Transverse colon (tissue), 4 donors: ENCODE measurements around the gene PLCE1. TPM values are rescaled to one million over a fixed set of nuclear protein-coding genes. Genes with fewer than 3 reads are reported as not detected.

ENCODE experiments used
- DNase-seq: peaks from one replicate; pipeline ENCODE4 v3.0.0-alpha.2; 2019
- H3K27ac ChIP-seq, 4 donors: fragments of 200-600 bp; sonication (generic); 2 replicates each; pipeline ENCODE4 v1.5.1; 2016 to 2018; ENCODE audit warnings: inconsistent platforms in 4 of 4
- H3K27me3 ChIP-seq: fragments of 200-600 bp; sonication (generic); 2 replicates; pipeline ENCODE4 v1.5.1; 2017; ENCODE audit warnings: inconsistent platforms
- H3K36me3 ChIP-seq, 4 donors: fragments of 200-600 bp; sonication (generic); 2 replicates each; pipeline ENCODE4 v1.5.1; 2017 to 2019; ENCODE audit warnings: inconsistent platforms in 4 of 4
- H3K4me1 ChIP-seq, 4 donors: fragments of 200-600 bp; sonication (generic); 2 replicates each; pipeline ENCODE4 v1.5.1; 2017 to 2020; ENCODE audit warnings: inconsistent platforms in 4 of 4
- H3K4me3 ChIP-seq, 4 donors: fragments of 200-600 bp; sonication (generic); 1 replicate in 1 of 4; 2 replicates in 3 of 4; pipeline versions ENCODE4 v1.5.1 to v1.6.1; 2017 to 2019; ENCODE audit warnings: inconsistent platforms in 4 of 4
- H3K9me3 ChIP-seq, 2 donors: fragments of 200-600 bp; sonication (generic); 2 replicates each; pipeline ENCODE4 v1.5.1; 2017 to 2019; ENCODE audit warnings: inconsistent platforms in 2 of 2
- CTCF ChIP-seq, 5 experiments: fragments of 200-600 bp in 3 of 5; fragments of 450-650 bp in 2 of 5; sonication (generic) in 3 of 5; IDR thresholded peaks; 1 replicate in 2 of 5; 2 replicates in 3 of 5; pipeline ENCODE4 v1.5.1; 2016 to 2017; ENCODE audit warnings: antibody characterized with exemption in 5 of 5, inconsistent platforms in 3 of 5, mild to moderate bottlenecking in 2 of 5, moderate library complexity in 1 of 5
- EP300 ChIP-seq: sonication (generic); formaldehyde crosslinking; IDR thresholded peaks from one replicate; pipeline ENCODE4 v1.6.1; 2017; ENCODE audit warnings: antibody characterized with exemption, low read depth
- POLR2A ChIP-seq: fragments of 450-650 bp; IDR thresholded peaks from one replicate; pipeline ENCODE4 v1.6.1; 2016; ENCODE audit warnings: antibody characterized with exemption, mild to moderate bottlenecking, moderate library complexity
- POLR2AphosphoS5 ChIP-seq, 3 donors: sonication (generic); formaldehyde crosslinking; IDR thresholded peaks; one replicate each; pipeline ENCODE4 v1.6.1; 2016; ENCODE audit warnings: antibody characterized with exemption in 3 of 3
- WGBS, 2 donors: methylation state at CpG; one replicate each; pipeline ENCODE4 v1.1.5; 2018; ENCODE audit warnings: low coverage in 1 of 2; 5-methylcytosine and 5-hydroxymethylcytosine counted together
- in situ Hi-C, 4 donors: fragments of 200-750 bp; cut with MboI; loops; one replicate each; pipeline versions ENCODE4 v1.15.0 to v1.15.1; 2017; ENCODE audit warnings: low sequenced_read_pairs in 3 of 4, low pct_ligation_motif_present in 1 of 4, low pct_unique_long_range_greater_than_20kb in 1 of 4
- intact Hi-C: fragments of 100-400 bp; cut with DNase I; formaldehyde crosslinking; loops from one replicate; pipeline ENCODE4 v1.15.1; 2023; ENCODE audit warnings: low total_unique reads
- total RNA-seq, 4 donors: library from RNA; depleted of rRNA; stranded (reverse); fragments of >200 nt; gene quantifications; one replicate each; pipeline ENCODE4 v1.1.0, GENCODE V29; 2016

The PLCE1 gene
- total RNA-seq, 4 donors from 2014 or later = 67.9 to 100 (median 90.8) TPM

GRCh38 chr10:93962973-93963372 is 30.8 kb upstream of the PLCE1 start:
- H3K4me1 ChIP-seq = no peaks in the 10 kb centered on the region
- H3K36me3 ChIP-seq = no peaks in the 10 kb centered on the region
- TF ChIP-seq CTCF (IDR thresholded peaks at IDR 0.05) (no peak), EP300 (no peak), POLR2A (no peak), POLR2AphosphoS5 (IDR thresholded peaks at IDR 0.05) (no peak)
- no peak for DNase-seq
- in situ Hi-C loops (no loop called here), intact Hi-C loops (no loop called here)
- no peaks in the 10 kb centered on the region for H3K27me3 ChIP-seq
- WGBS, 2 donors = 89% methylated on average over 1 of the region's 1 CpG; no CpG with 5 or more reads in 1 of the 2 donors
- no peaks in the 10 kb centered on the region for H3K9me3 ChIP-seq
- H3K27ac ChIP-seq = no peak overlapping the region
- H3K4me3 ChIP-seq = no peak overlapping the region

GRCh38 chr10:93963434-93963833 is 30.3 kb upstream of the PLCE1 start:
- intact Hi-C loops (no loop called here), in situ Hi-C loops (no loop called here)
- no peaks in the 10 kb centered on the region for H3K4me1 ChIP-seq
- H3K27me3 ChIP-seq = no peaks in the 10 kb centered on the region
- TF ChIP-seq EP300 (no peak), POLR2A (no peak), POLR2AphosphoS5 (IDR thresholded peaks at IDR 0.05) (no peak), CTCF (IDR thresholded peaks at IDR 0.05) (no peak)
- no peak overlapping the region for H3K4me3 ChIP-seq
- WGBS, 2 donors = 92 to 96% methylated on average over 3 to 5 of the region's 5 CpGs
- DNase-seq = no peak
- no peaks in the 10 kb centered on the region for H3K36me3 ChIP-seq
- no peak overlapping the region for H3K27ac ChIP-seq
- no peaks in the 10 kb centered on the region for H3K9me3 ChIP-seq

- intact Hi-C loops = no loop called here
- no peak for TF ChIP-seq CTCF (IDR thresholded peaks at IDR 0.05)
- TF ChIP-seq POLR2A = no peak
- no peak for TF ChIP-seq POLR2AphosphoS5 (IDR thresholded peaks at IDR 0.05)
- TF ChIP-seq EP300 = no peak
- Histone ChIP-seq H3K4me1 (no peaks in the 10 kb centered on the region), H3K27me3 (no peaks in the 10 kb centered on the region), H3K4me3 (no peak overlapping the region), H3K9me3 (no peaks in the 10 kb centered on the region), H3K27ac (no peak overlapping the region), H3K36me3 (no peaks in the 10 kb centered on the region)
- DNase-seq = no peak
- in situ Hi-C loops = no loop called here
These were observed 27.8 kb upstream of the PLCE1 start for GRCh38 chr10:93965911-93966310.

- Histone ChIP-seq H3K27me3 (no peaks in the 10 kb centered on the region), H3K4me1 (no peaks in the 10 kb centered on the region), H3K9me3 (no peaks in the 10 kb centered on the region), H3K27ac (no peak overlapping the region), H3K4me3 (no peak overlapping the region), H3K36me3 (no peaks in the 10 kb centered on the region)
- WGBS, 2 donors = 93 to 97% methylated on average over 2 of the region's 2 CpGs
- DNase-seq = no peak
- intact Hi-C loops (no loop called here), in situ Hi-C loops (no loop called here)
- TF ChIP-seq POLR2A (no peak), EP300 (no peak), POLR2AphosphoS5 (IDR thresholded peaks at IDR 0.05) (no peak), CTCF (IDR thresholded peaks at IDR 0.05) (no peak)
These were observed 26.0 kb upstream of the PLCE1 start for GRCh38 chr10:93967756-93968155.
